A549 treated with dexamethasone at 1 μM for 4 hours (cell line): ENCODE measurements around the gene IRF5. TPM values are rescaled to one million over a fixed set of nuclear protein-coding genes. Genes with fewer than 3 reads are reported as not detected.

ENCODE experiments used
- total RNA-seq: library from RNA; stranded (reverse); fragments of 200-300 nt; extraction: Qiagen RNA extraction; gene quantifications from 5 replicates; pipeline ENCODE4 v1.2.3, GENCODE V29; 2022

The IRF5 gene
- total RNA-seq, result 11.9 to 16.6 TPM (median 15.9 TPM) in 5 replicates

GRCh38 chr7:128937647-128938543 lies at the start of gene IRF5:
TSS of gene IRF5 (plus strand) at chr7:128937927. CDS start at chr7:128942082, 4,155 bp downstream.

GRCh38 chr7:128910569-128910945 lies 27.2 kb upstream of the IRF5 start, which contains the start of gene KCP:
TSS of gene KCP (minus strand) at chr7:128910709. CDS start at chr7:128910676, 33 bp downstream.

Other genes starting within 250 kb of the IRF5 start
- gene CALU, start 198.6 kb upstream of the IRF5 start, total RNA-seq, result 143 to 189 TPM (median 180 TPM) in 5 replicates
- gene OPN1SW, start 162.1 kb upstream of the IRF5 start, total RNA-seq, result not detected in 5 replicates
- 1.4 to 2.2 TPM (median 2.1 TPM) in 5 replicates for gene CCDC136, start 146.0 kb upstream of the IRF5 start, total RNA-seq
- 2.9 to 6.0 TPM (median 3.9 TPM) in 5 replicates for gene FLNC, start 107.5 kb upstream of the IRF5 start, total RNA-seq
- 238 to 300 TPM (median 251 TPM) in 5 replicates for gene ATP6V1F, start 75.1 kb upstream of the IRF5 start, total RNA-seq
- 0.07 to 0.22 TPM (median 0.15 TPM) in 5 replicates for gene KCP, start 27.2 kb upstream of the IRF5 start, total RNA-seq
- gene TNPO3, start 117.2 kb downstream of the IRF5 start, total RNA-seq, result 39.5 to 47.5 TPM (median 45.1 TPM) in 5 replicates
- gene TSPAN33, start 206.8 kb downstream of the IRF5 start, total RNA-seq, result 4.6 to 6.9 TPM (median 6.2 TPM) in 5 replicates